Skeletal muscle tissue (tissue), 4 donors: ENCODE measurements around the gene REEP5. TPM values are rescaled to one million over a fixed set of nuclear protein-coding genes. Genes with fewer than 3 reads are reported as not detected.
"Not testable (repeated sequence)": the region's sequence is repeated elsewhere in the genome, so short reads cannot be mapped to it uniquely, and the experiment has no call there.

ENCODE experiments used
- H3K27ac ChIP-seq: one replicate; pipeline ENCODE4 v1.7.0; 2013; ENCODE audit warnings: mild to moderate bottlenecking, low read depth, low read length, inconsistent platforms
- H3K27me3 ChIP-seq, 3 donors: one replicate each; pipeline ENCODE4 v1.7.0; 2013; ENCODE audit warnings: low read length in 3 of 3; ENCODE audit not compliant: control insufficient read depth in 3 of 3, insufficient read depth in 3 of 3
- H3K36me3 ChIP-seq, 3 donors: one replicate each; pipeline ENCODE4 v1.7.0; 2013; ENCODE audit warnings: low read length in 3 of 3; ENCODE audit not compliant: control insufficient read depth in 3 of 3, insufficient read depth in 3 of 3
- H3K4me1 ChIP-seq, 3 donors: one replicate each; pipeline ENCODE4 v1.7.0; 2013; ENCODE audit warnings: low read length in 3 of 3, mild to moderate bottlenecking in 3 of 3; ENCODE audit not compliant: control insufficient read depth in 3 of 3, insufficient read depth in 3 of 3
- H3K4me3 ChIP-seq, 3 donors: one replicate each; pipeline ENCODE4 v1.7.0; 2013; ENCODE audit warnings: low read length in 3 of 3
- H3K9ac ChIP-seq, 3 donors: one replicate each; pipeline ENCODE4 v1.7.0; 2013; ENCODE audit warnings: low read length in 3 of 3, mild to moderate bottlenecking in 3 of 3, moderate library complexity in 2 of 3, low read depth in 1 of 3
- H3K9me3 ChIP-seq, 3 donors: one replicate each; pipeline ENCODE4 v1.7.0; 2013; ENCODE audit warnings: low read length in 3 of 3; ENCODE audit not compliant: control insufficient read depth in 3 of 3
- total RNA-seq: library from RNA; depleted of rRNA; stranded (reverse); fragments of >200 nt; gene quantifications from one replicate; pipeline ENCODE4 v1.2.3, GENCODE V29; 2014
- donor health status: Osteomylitis.

The REEP5 gene
- total RNA-seq, 1 donor from 2014 or later, result 26.1 TPM

GRCh38 chr5:112860571-112860928 lies 61.5 kb downstream of the REEP5 start:
- Histone ChIP-seq H3K4me3 (peak overlapping the region; percentile 88 to 96 (median 94)), H3K27ac (peak overlapping the region; percentile 72), H3K4me1 (peaks cover 10 to 22% (median 19%) of the 10 kb centered on the region in 3 donors), H3K9ac (peak overlapping the region; percentile 60 to 95 (median 84))
- not testable (repeated sequence) for H3K27me3 ChIP-seq, H3K9me3 ChIP-seq, H3K36me3 ChIP-seq

GRCh38 chr5:112857866-112858265 lies 64.2 kb downstream of the REEP5 start:
- Histone ChIP-seq H3K9ac (no peak overlapping the region), H3K27me3 (peaks cover 0 to 6% (median 5%) of the 10 kb centered on the region in 3 donors), H3K27ac (no peak overlapping the region), H3K9me3 (no peaks in the 10 kb centered on the region), H3K36me3 (no peaks in the 10 kb centered on the region), H3K4me1 (peaks cover 10 to 17% (median 12%) of the 10 kb centered on the region in 3 donors), H3K4me3 (no peak overlapping the region)

GRCh38 chr5:112854651-112855050 lies 67.4 kb downstream of the REEP5 start:
- no peak overlapping the region for H3K27ac ChIP-seq
- H3K4me1 ChIP-seq, result no peaks in the 10 kb centered on the region
- no peak overlapping the region for H3K4me3 ChIP-seq
- no peak overlapping the region for H3K9ac ChIP-seq
- H3K27me3 ChIP-seq, result peaks cover 0 to 6% (median 5%) of the 10 kb centered on the region in 3 donors
- H3K9me3 ChIP-seq, result no peaks in the 10 kb centered on the region
- H3K36me3 ChIP-seq, result no peaks in the 10 kb centered on the region

GRCh38 chr5:112849912-112850311 lies 72.1 kb downstream of the REEP5 start:
- Histone ChIP-seq H3K9me3 (no peaks in the 10 kb centered on the region), H3K4me3 (no peak overlapping the region), H3K27ac (no peak overlapping the region), H3K36me3 (no peaks in the 10 kb centered on the region), H3K27me3 (peaks cover 0 to 5% (median 0%) of the 10 kb centered on the region in 3 donors), H3K9ac (no peak overlapping the region), H3K4me1 (no peaks in the 10 kb centered on the region)

GRCh38 chr5:112848116-112848811 lies 73.8 kb downstream of the REEP5 start:
- Histone ChIP-seq H3K27ac (no peak overlapping the region), H3K36me3 (no peaks in the 10 kb centered on the region), H3K27me3 (peaks cover 0 to under 1% (median 0%) of the 10 kb centered on the region in 3 donors), H3K4me1 (no peaks in the 10 kb centered on the region), H3K9me3 (no peaks in the 10 kb centered on the region), H3K4me3 (no peak overlapping the region), H3K9ac (no peak overlapping the region)

GRCh38 chr5:112847306-112847705 lies 74.7 kb downstream of the REEP5 start:
- no peak overlapping the region for H3K9ac ChIP-seq

GRCh38 chr5:112846556-112846955 lies 75.5 kb downstream of the REEP5 start:
- no peak overlapping the region for H3K27ac ChIP-seq
- H3K9ac ChIP-seq, result no peak overlapping the region
- no peaks in the 10 kb centered on the region for H3K9me3 ChIP-seq
- H3K4me3 ChIP-seq, result no peak overlapping the region
- H3K36me3 ChIP-seq, result no peaks in the 10 kb centered on the region
- H3K4me1 ChIP-seq, result no peaks in the 10 kb centered on the region
- no peaks in the 10 kb centered on the region for H3K27me3 ChIP-seq

More at GRCh38 chr5:112847306-112847705, 74.7 kb downstream of the REEP5 start:
- Histone ChIP-seq H3K36me3 (no peaks in the 10 kb centered on the region), H3K9me3 (no peaks in the 10 kb centered on the region), H3K27me3 (no peaks in the 10 kb centered on the region), H3K4me1 (no peaks in the 10 kb centered on the region), H3K27ac (no peak overlapping the region), H3K4me3 (no peak overlapping the region)

GRCh38 chr5:112844489-112844888 lies 77.5 kb downstream of the REEP5 start:
- Histone ChIP-seq H3K9ac (no peak overlapping the region), H3K9me3 (no peaks in the 10 kb centered on the region), H3K36me3 (peaks cover 3 to 10% (median 7%) of the 10 kb centered on the region in 3 donors), H3K4me1 (no peaks in the 10 kb centered on the region), H3K4me3 (no peak overlapping the region), H3K27ac (no peak overlapping the region), H3K27me3 (no peaks in the 10 kb centered on the region)

- H3K36me3 ChIP-seq, result peaks cover 4 to 31% (median 15%) of the 10 kb centered on the region in 3 donors
Observed at GRCh38 chr5:112833971-112834370, 88.1 kb downstream of the REEP5 start.

GRCh38 chr5:112830378-112830777 lies 91.6 kb downstream of the REEP5 start:
- H3K36me3 ChIP-seq, result peaks cover 8 to 34% (median 16%) of the 10 kb centered on the region in 3 donors
- H3K9ac ChIP-seq, result no peak overlapping the region
- no peaks in the 10 kb centered on the region for H3K9me3 ChIP-seq
- H3K27me3 ChIP-seq, result no peaks in the 10 kb centered on the region
- no peak overlapping the region for H3K4me3 ChIP-seq
- H3K27ac ChIP-seq, result no peak overlapping the region
- no peaks in the 10 kb centered on the region for H3K4me1 ChIP-seq

More at GRCh38 chr5:112833971-112834370, 88.1 kb downstream of the REEP5 start:
- H3K4me3 ChIP-seq, result no peak overlapping the region
- H3K27me3 ChIP-seq, result no peaks in the 10 kb centered on the region
- no peaks in the 10 kb centered on the region for H3K9me3 ChIP-seq
- no peak overlapping the region for H3K9ac ChIP-seq
- H3K4me1 ChIP-seq, result no peaks in the 10 kb centered on the region
- no peak overlapping the region for H3K27ac ChIP-seq
